ENCODE data around the gene DPH5. TPM values are rescaled to one million over a fixed set of nuclear protein-coding genes. Genes with fewer than 3 reads are reported as not detected.

Gene DPH5
- total RNA-seq, 1 donor from 2014 or later: 49.1 TPM

DNA sequence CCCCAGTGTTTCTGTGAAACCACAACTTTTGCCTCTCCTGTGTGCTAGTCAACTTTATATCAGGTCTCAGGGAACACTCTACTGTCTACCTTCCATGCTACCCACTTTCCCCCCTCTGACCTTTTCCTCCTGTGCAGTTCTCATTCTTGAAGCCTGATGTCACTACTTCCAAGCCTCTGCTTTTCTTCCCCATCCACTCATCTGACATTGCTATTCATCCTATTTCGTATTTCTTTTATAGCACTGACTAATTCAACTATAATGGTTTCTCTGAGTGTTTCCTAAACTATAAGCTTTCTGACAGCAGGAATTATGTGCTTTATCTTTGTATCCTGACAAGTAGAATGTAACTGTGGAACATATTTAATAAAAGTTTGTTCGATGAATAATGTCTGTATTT is 18.2 kb upstream of the DPH5 start:
- peaks cover 18% of the 10 kb centered on the region for H3K36me3 Mint-ChIP-seq (ENCODE audit: unreplicated experiment)
- H3K9me3 Mint-ChIP-seq (ENCODE audit: unreplicated experiment): no peaks in the 10 kb centered on the region
- H3K27ac Mint-ChIP-seq (ENCODE audit: unreplicated experiment): no peak overlapping the region
- no peaks in the 10 kb centered on the region for H3K4me1 Mint-ChIP-seq (ENCODE audit: unreplicated experiment)
- DNase-seq (ENCODE audit: extremely low spot score, unreplicated experiment): no peak
- TF ChIP-seq, protein P1, sequence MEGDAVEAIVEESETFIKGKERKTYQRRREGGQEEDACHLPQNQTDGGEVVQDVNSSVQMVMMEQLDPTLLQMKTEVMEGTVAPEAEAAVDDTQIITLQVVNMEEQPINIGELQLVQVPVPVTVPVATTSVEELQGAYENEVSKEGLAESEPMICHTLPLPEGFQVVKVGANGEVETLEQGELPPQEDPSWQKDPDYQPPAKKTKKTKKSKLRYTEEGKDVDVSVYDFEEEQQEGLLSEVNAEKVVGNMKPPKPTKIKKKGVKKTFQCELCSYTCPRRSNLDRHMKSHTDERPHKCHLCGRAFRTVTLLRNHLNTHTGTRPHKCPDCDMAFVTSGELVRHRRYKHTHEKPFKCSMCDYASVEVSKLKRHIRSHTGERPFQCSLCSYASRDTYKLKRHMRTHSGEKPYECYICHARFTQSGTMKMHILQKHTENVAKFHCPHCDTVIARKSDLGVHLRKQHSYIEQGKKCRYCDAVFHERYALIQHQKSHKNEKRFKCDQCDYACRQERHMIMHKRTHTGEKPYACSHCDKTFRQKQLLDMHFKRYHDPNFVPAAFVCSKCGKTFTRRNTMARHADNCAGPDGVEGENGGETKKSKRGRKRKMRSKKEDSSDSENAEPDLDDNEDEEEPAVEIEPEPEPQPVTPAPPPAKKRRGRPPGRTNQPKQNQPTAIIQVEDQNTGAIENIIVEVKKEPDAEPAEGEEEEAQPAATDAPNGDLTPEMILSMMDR (IDR thresholded peaks at IDR 0.05): no peak
- H3K27me3 Mint-ChIP-seq (ENCODE audit: unreplicated experiment): no peaks in the 10 kb centered on the region
- no peak overlapping the region for H3K4me3 Mint-ChIP-seq (ENCODE audit: unreplicated experiment)

DNA sequence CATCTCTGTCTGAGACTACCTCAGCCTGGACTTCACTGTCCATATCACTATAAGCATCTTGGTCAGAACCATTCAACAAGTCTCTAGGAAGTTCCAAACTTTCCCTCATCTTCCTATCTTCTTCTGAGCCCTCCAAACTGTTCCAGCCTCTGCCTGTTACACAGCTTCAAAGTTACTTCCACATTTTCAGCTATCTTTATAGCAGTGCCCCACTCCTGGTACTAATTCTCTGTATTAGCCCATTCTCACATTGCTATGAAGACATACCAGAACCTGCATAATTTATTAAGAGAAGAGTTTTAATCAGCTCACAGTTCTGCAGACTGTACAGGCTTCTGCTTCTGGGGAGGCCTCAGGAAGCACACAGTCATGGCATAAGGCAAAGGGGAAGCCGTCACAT is 15.7 kb upstream of the DPH5 start:
- Mint-ChIP-seq H3K27ac (ENCODE audit: unreplicated experiment) (no peak overlapping the region), H3K9me3 (ENCODE audit: unreplicated experiment) (no peaks in the 10 kb centered on the region), H3K4me3 (ENCODE audit: unreplicated experiment) (no peak overlapping the region), H3K36me3 (ENCODE audit: unreplicated experiment) (peaks cover 21% of the 10 kb centered on the region), H3K27me3 (ENCODE audit: unreplicated experiment) (no peaks in the 10 kb centered on the region), H3K4me1 (ENCODE audit: unreplicated experiment) (no peaks in the 10 kb centered on the region)
- TF ChIP-seq, protein P1 (IDR thresholded peaks at IDR 0.05): no peak
- no peak for DNase-seq (ENCODE audit: extremely low spot score, unreplicated experiment)

DNA sequence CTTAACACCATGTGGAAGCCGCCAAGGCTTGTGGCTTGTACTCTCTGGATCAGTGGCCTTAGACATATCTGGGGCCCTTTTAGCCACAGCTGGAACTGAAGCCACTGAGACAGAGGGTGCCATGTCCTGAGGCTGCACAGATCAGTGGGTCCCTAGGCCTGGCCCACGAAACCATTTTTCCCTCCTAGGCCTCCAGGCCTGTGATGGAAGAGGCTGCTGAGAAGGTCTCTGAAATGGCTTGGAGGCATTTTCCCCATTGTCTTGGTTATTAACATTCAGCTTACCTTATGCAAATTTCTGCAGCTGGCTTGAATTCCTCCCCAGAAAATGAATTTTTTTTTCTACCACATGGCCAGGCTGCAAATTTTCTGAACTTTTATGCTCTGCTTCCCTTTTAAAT is 15.1 kb upstream of the DPH5 start:
- Mint-ChIP-seq H3K4me3 (ENCODE audit: unreplicated experiment) (no peak overlapping the region), H3K4me1 (ENCODE audit: unreplicated experiment) (no peaks in the 10 kb centered on the region), H3K27ac (ENCODE audit: unreplicated experiment) (no peak overlapping the region), H3K36me3 (ENCODE audit: unreplicated experiment) (peaks cover 21% of the 10 kb centered on the region), H3K27me3 (ENCODE audit: unreplicated experiment) (no peaks in the 10 kb centered on the region), H3K9me3 (ENCODE audit: unreplicated experiment) (no peaks in the 10 kb centered on the region)
- no peak for DNase-seq (ENCODE audit: extremely low spot score, unreplicated experiment)
- TF ChIP-seq, protein P1 (IDR thresholded peaks at IDR 0.05): no peak

DNA sequence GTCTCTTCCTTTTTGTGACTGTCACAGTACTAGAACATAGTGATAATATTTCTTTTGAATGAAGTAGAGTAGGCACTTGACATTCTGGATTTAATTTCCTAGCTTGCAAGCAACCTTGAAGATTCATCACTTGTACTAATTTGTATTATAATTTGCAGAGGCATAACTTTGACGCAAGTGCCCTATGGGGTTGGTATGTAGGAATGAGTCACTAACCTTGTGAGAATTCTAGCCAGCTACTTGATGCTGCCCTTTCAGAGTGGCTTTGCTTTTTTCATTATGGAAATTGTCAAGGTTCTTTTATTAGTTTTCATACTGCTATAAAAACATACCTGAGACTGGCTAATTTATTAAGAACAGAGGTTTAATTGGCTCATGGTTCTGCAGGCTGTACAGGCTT is 13.7 kb upstream of the DPH5 start:
- TF ChIP-seq, protein P1 (IDR thresholded peaks at IDR 0.05): no peak
- DNase-seq (ENCODE audit: extremely low spot score, unreplicated experiment): no peak
- no peak overlapping the region for H3K4me3 Mint-ChIP-seq (ENCODE audit: unreplicated experiment)
- no peak overlapping the region for H3K27ac Mint-ChIP-seq (ENCODE audit: unreplicated experiment)
- no peaks in the 10 kb centered on the region for H3K27me3 Mint-ChIP-seq (ENCODE audit: unreplicated experiment)
- peaks cover 21% of the 10 kb centered on the region for H3K36me3 Mint-ChIP-seq (ENCODE audit: unreplicated experiment)
- H3K4me1 Mint-ChIP-seq (ENCODE audit: unreplicated experiment): no peaks in the 10 kb centered on the region
- no peaks in the 10 kb centered on the region for H3K9me3 Mint-ChIP-seq (ENCODE audit: unreplicated experiment)

DNA sequence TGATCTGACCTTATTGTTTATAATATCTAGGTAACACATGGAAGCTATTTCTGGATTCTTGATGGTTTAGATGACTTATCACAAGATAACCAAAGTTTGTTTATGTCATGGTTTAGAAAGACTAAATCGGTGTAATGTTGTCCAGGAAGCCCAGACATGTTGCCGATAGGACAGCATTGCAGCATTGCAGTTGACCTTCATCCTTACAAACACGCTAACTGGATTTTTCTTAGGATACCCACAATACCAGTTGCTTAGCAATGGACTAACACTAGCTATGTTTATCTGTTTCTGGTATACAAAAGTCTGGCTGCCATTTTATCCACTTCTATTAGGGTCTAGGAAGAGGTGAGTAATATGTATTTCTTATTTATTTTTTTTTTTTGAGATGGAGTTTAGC is 11.7 kb upstream of the DPH5 start:
- Mint-ChIP-seq H3K27ac (ENCODE audit: unreplicated experiment) (no peak overlapping the region), H3K4me1 (ENCODE audit: unreplicated experiment) (no peaks in the 10 kb centered on the region), H3K9me3 (ENCODE audit: unreplicated experiment) (no peaks in the 10 kb centered on the region), H3K27me3 (ENCODE audit: unreplicated experiment) (no peaks in the 10 kb centered on the region), H3K4me3 (ENCODE audit: unreplicated experiment) (no peak overlapping the region), H3K36me3 (ENCODE audit: unreplicated experiment) (peaks cover 21% of the 10 kb centered on the region)
- no peak for DNase-seq (ENCODE audit: extremely low spot score, unreplicated experiment)
- TF ChIP-seq, protein P1 (IDR thresholded peaks at IDR 0.05): no peak
